Stimulated activated CD4-positive, alpha-beta T cell treated with anti-CD3 and anti-CD28 coated beads, Interleukin-15, amount 100 ng/mL, for 48 hours (primary cell): ENCODE measurements around the gene NLE1.

ENCODE experiments used
- DNase-seq, 2 donors: peaks; one replicate each; pipeline ENCODE4 v3.0.0-alpha.2; 2020; ENCODE audit warnings: low read depth in 2 of 2

The NLE1 gene

DNA sequence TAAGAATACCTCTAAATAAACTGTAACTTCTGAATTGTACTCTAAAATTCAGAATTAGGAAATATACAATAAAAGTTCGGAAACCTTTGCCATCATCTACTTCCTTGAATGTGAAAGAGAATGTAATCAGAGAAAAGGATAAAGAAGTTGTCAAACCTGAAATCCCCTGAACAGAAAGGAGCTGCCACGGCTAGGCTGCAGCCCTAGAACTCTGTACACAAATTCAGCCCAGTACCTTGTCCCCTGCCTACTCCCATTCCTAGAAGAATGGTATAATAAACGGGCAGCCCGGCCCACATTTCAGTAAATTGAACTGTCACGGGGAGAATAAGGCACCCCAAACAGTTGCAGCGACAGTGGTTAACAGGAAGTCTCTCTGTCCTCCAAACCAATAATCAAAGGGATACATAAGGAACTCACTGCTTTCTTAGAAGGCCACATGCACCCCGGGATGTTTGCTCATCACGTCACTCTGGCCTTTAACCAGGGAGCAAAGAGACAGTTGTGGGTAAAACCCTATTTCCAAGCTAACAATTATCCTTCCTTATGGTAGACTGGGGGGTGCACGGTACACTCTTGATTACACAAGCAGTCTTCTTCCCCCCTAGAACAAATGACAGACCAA lies 54.3 kb downstream of the NLE1 start:
- DNase-seq = peak in 1 of 2 donors; percentile 9

DNA sequence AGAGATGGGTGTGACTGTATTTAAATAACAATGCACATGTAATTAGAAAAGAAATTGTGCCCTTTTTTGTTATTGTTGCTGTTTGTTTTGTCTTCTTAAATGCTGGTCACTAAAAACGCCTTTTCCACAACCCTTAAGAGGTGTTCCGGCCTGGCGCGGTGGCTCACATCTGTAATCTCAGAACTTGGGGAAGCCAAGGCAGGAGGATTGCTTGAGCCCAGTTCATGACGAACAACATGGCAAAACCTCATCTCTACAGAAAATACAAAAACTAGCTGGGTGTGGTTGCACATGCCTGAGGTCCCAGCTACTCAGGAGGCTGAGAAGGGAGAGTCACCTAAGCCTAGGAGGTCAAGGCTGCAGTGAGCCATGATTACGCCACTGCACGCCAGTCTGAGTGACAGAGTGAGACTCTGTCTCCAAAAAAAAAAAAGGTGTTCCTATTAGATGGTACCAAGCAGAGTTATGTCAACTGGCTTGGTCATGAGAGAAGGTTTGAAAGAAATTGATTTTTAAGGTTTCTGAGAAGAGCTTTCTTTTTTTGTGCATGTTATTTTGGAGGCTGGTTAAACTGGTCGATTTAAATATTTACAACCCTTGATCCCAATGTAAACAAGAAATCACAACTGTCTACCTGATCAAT lies 55.1 kb downstream of the NLE1 start:
- DNase-seq = no peak

DNA sequence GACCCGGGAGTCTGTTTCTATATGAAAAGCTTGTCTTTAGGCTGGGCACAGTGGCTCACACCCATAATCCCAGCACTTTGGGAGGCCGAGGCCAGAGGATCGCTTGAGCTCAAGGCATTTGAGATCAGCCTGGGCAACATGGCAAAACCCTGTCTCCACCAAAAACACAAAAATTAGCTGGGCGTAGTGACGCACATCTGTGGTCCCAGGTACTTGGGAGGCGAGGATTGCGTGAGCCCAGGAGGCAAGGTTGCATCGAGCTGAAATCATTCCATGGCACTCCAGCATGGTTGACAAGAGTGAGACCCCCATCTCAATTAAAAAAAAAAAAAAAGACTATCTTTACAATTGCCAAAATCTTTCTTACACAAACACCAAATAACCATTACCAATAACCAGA lies 55.9 kb downstream of the NLE1 start:
- DNase-seq = no peak

DNA sequence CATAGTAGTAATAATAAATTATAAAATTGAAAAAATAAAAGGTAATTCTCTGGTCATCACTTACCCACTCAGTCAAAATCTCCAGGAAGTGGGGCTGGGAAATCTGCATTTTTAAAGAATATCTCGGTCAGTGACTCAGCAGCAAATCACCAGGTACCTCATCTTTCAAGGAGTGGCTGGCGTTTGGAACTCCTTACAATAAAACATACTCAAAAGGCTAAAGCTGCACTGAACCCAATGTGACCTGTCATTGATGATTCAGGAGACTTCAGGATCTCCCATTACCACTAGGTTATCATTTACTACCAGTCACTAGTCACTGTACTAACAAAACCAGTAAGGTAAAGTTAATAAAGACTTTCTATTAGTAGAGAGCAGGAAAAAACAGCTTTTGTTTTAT lies 57.1 kb downstream of the NLE1 start:
- no peak for DNase-seq

DNA sequence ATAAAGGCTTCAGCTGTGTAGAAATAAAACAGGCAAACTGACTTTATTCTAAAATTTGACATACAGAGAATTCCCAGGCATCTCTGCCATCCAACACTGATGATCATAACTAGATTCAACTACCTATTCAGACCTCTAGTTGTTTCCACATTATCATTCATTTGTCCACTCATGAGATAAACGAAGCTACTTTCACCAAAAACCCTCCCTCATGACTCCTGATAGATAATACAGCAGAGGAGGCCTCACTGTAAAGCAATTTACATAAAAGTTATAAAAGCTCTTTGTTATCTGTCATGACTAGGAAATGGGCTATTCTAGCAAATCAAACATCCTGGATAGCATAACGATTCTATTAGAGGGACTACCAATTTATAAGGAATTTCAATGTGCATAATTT lies 59.0 kb downstream of the NLE1 start:
- no peak for DNase-seq

DNA sequence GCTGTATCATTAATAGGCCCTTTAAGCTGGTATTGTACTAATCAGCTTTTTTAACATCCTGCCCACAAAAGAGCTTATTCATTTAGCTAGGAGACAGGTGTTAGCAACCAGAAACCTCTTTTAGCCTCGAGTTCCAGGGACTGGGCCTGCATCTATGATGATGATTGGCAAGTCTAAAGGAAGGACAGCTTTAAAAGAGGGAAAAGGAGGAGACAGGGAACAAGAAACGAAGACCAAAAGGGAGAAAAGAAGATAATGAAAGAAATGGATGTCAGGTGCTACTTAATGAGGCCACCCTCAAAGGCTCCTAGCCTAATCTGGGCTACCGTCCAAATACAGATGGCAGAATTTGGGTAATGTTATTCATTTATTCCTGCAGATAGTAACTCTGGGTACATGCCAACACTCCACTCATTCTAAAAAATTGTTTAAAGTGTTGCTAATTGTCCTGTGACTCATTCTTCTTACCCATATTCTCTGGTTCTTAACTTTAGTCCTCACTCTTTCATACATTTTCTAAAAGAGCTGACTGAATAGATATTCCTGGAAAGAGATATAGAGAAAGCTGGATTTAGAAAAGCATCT lies 59.9 kb downstream of the NLE1 start:
- DNase-seq = no peak

DNA sequence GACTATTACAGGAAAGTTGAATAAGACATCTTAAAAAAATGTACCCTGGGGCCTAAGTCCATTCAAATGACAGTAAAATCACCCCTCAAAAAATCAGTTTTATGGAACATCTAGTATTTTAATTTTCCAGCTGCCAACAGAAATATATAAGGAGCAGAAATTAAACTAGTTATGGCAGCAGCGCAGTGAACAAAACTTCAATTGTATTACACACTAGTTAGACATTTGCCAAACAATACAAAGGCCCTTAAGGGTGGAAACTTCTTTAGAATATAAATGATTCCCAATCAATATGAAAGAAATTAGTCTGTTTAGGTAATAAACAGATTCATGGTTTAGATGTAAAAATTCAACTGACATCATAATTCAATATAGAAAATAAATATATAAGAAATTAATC lies 60.5 kb downstream of the NLE1 start:
- DNase-seq = no peak

DNA sequence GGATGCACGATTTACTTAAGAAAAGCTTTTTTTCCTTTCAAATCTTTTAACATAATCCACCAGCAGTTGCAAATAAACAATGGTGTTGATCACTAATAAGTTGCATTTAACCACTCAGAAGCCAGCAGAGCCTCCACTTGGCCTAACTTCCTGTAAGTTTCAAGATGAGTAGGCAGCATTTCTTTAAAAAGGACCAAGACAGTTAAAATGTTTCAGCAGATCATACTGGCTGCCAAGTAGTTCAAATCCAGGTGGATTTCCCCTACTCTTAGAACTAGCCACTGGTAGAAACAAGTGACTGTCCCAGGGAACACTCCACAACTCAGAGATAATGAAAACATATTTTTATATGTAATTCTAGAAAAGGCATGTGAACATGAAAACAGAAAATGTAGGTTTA lies 61.6 kb downstream of the NLE1 start:
- DNase-seq = no peak

DNA sequence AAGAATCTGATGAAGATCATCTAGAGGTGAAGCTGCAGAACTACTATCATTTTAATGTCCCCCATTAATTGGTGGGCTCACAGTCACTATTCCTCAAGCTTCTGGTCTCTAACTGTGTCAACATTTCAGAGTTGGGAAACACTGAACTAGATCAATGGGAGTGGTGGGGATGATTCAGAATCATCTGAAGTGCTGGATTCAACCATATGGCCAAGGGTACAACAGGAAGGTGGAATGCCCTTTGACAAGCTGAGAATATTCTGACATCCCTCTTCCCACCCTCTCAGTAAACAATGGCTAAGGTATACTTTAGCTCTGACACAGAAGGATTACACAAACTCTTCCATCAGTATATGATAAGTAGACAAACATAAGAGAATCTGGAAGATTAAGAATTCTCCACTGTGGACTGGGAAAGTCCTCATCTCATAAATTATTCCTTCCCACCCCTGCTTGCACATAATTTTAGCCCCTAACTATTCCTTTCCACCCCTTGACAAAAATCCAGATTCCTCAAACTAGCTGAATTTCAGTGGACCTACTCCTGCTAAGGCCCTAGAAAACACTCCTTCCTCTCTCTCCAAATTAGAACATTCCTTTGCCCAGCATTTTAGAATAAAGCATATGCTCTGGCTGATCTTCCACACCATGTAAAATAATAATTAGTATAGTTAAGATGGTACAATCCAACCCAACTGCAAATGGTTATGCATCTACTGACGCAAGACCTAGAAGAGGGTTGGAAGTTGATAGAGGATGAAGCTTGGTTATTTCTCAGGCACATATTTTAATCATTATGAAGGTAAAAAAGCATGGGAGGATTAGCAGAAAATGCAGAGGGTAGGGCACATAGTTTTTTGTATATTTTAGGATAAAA lies 62.3 kb downstream of the NLE1 start:
- DNase-seq = no peak
